Measurements from ENCODE around the gene ABCA13. TPM values are rescaled to one million over a fixed set of nuclear protein-coding genes. Genes with fewer than 3 reads are reported as not detected.

Gene ABCA13
- total RNA-seq, 1 donor from 2014 or later = 0.34 TPM

DNA sequence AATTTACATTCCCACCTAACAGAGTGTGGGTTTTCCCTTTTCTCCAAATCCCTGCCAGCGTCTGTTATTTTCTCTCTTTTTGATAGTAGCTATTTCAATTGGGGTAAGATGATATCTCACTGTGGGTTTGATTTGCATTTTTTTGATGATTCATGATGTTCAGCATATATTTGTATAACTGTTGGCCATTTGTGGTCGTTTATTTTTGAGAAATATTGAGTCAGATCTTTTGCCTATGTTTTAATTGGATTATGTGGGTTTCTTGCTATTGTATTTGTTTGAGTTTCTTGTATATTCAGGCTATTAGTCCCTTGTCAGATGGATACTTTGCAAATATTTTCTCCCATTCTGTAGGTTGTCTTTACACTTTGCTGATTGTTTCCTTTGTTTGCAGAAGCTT, 193.8 kb downstream of the ABCA13 start:
- Histone ChIP-seq H2AFZ (ENCODE audit: low read depth, low read length) (no peak overlapping the region), H3K9me3 (ENCODE audit: insufficient read depth, low read depth, low read length) (no peaks in the 10 kb centered on the region), H3K4me3 (ENCODE audit: insufficient read depth, low read depth, low read length) (no peak overlapping the region), H3K27ac (ENCODE audit: low read depth, low read length) (no peak overlapping the region), H3K36me3 (ENCODE audit: insufficient read depth, low read length) (no peaks in the 10 kb centered on the region), H3K79me2 (ENCODE audit: insufficient read depth, low read length) (no peaks in the 10 kb centered on the region), H3K4me1 (ENCODE audit: insufficient read depth, low read length) (no peaks in the 10 kb centered on the region), H3K27me3 (ENCODE audit: insufficient read depth, low read length) (no peaks in the 10 kb centered on the region), H3K9ac (ENCODE audit: low read length) (no peak overlapping the region), H3K4me2 (ENCODE audit: low read length) (peak overlapping the region; percentile 21), H4K20me1 (ENCODE audit: insufficient read depth, low read length) (no peaks in the 10 kb centered on the region)
- no peak for TF ChIP-seq EZH2 (IDR thresholded peaks at IDR 0.05; ENCODE audit: insufficient read depth, low read length)
- TF ChIP-seq, protein P1, sequence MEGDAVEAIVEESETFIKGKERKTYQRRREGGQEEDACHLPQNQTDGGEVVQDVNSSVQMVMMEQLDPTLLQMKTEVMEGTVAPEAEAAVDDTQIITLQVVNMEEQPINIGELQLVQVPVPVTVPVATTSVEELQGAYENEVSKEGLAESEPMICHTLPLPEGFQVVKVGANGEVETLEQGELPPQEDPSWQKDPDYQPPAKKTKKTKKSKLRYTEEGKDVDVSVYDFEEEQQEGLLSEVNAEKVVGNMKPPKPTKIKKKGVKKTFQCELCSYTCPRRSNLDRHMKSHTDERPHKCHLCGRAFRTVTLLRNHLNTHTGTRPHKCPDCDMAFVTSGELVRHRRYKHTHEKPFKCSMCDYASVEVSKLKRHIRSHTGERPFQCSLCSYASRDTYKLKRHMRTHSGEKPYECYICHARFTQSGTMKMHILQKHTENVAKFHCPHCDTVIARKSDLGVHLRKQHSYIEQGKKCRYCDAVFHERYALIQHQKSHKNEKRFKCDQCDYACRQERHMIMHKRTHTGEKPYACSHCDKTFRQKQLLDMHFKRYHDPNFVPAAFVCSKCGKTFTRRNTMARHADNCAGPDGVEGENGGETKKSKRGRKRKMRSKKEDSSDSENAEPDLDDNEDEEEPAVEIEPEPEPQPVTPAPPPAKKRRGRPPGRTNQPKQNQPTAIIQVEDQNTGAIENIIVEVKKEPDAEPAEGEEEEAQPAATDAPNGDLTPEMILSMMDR (IDR thresholded peaks at IDR 0.05; ENCODE audit: insufficient read depth, low read depth, low read length) = no peak
- DNase-seq (ENCODE audit: low read depth) = peak; percentile 31
- H3K27ac Mint-ChIP-seq (ENCODE audit: unreplicated experiment) = no peak overlapping the region
- H3K4me1 Mint-ChIP-seq (ENCODE audit: low read depth, unreplicated experiment) = peaks cover 2% of the 10 kb centered on the region
- H3K36me3 Mint-ChIP-seq (ENCODE audit: low read depth, unreplicated experiment) = no peaks in the 10 kb centered on the region
- FAIRE-seq = no peak
- H3K4me3 Mint-ChIP-seq (ENCODE audit: unreplicated experiment) = no peak overlapping the region
- H3K27me3 Mint-ChIP-seq (ENCODE audit: low read depth, unreplicated experiment) = no peaks in the 10 kb centered on the region
- no peaks in the 10 kb centered on the region for H3K9me3 Mint-ChIP-seq (ENCODE audit: unreplicated experiment)

DNA sequence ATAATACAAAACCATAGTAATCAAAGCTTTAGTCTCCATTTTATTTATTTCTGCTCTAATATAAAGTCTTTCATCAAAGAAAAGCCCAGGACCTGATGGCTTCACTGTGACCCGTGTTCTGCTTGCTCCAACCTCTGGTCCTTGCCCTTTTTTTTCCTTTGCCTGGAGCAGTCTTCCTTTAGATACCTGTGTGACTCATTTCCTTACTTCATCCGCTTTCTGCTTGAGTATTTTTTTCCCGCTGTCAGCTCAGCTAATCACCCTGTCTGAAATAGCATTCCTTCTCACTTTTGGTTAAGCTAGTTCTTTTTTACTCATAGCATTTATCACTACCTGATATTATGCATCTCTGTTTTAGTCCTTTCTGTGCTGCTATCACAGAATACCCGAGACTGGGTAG, 194.8 kb downstream of the ABCA13 start:
- TF ChIP-seq, protein P1 (IDR thresholded peaks at IDR 0.05; ENCODE audit: insufficient read depth, low read depth, low read length) = no peak
- TF ChIP-seq EZH2 (IDR thresholded peaks at IDR 0.05; ENCODE audit: insufficient read depth, low read length) = no peak
- Histone ChIP-seq H3K4me2 (ENCODE audit: low read length) (no peak overlapping the region), H3K36me3 (ENCODE audit: insufficient read depth, low read length) (no peaks in the 10 kb centered on the region), H4K20me1 (ENCODE audit: insufficient read depth, low read length) (no peaks in the 10 kb centered on the region), H3K4me1 (ENCODE audit: insufficient read depth, low read length) (no peaks in the 10 kb centered on the region), H2AFZ (ENCODE audit: low read depth, low read length) (no peak overlapping the region), H3K9ac (ENCODE audit: low read length) (no peak overlapping the region), H3K79me2 (ENCODE audit: insufficient read depth, low read length) (no peaks in the 10 kb centered on the region), H3K9me3 (ENCODE audit: insufficient read depth, low read depth, low read length) (no peaks in the 10 kb centered on the region), H3K27ac (ENCODE audit: low read depth, low read length) (no peak overlapping the region), H3K27me3 (ENCODE audit: insufficient read depth, low read length) (no peaks in the 10 kb centered on the region), H3K4me3 (ENCODE audit: insufficient read depth, low read depth, low read length) (no peak overlapping the region)
- no peak for FAIRE-seq
- Mint-ChIP-seq H3K27me3 (ENCODE audit: low read depth, unreplicated experiment) (no peaks in the 10 kb centered on the region), H3K9me3 (ENCODE audit: unreplicated experiment) (peaks cover 5% of the 10 kb centered on the region), H3K27ac (ENCODE audit: unreplicated experiment) (no peak overlapping the region), H3K36me3 (ENCODE audit: low read depth, unreplicated experiment) (no peaks in the 10 kb centered on the region), H3K4me1 (ENCODE audit: low read depth, unreplicated experiment) (peaks cover 2% of the 10 kb centered on the region), H3K4me3 (ENCODE audit: unreplicated experiment) (no peak overlapping the region)
- DNase-seq (ENCODE audit: low read depth) = peak; percentile 3

DNA sequence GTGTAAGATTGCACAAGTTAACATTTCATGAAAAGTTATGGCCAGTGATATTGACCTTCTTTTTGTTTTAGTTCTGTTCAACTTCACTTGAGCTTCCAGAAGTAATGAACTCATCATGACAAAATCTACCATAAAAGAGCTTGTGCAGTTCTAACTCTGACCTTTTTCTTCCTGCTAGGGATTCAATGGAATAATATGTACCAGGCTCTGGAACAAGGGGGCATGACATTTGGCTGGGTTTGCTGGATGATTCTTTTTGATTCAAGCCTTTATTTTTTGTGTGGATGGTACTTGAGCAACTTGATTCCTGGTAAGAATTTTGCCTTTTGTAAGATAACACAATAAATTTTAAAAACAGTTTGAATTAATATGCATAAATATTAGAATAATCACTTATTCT, 205.0 kb downstream of the ABCA13 start:
- Mint-ChIP-seq H3K27me3 (ENCODE audit: low read depth, unreplicated experiment) (no peaks in the 10 kb centered on the region), H3K27ac (ENCODE audit: unreplicated experiment) (no peak overlapping the region)
- FAIRE-seq = no peak

More for the DNA sequence above, 205.0 kb downstream of the ABCA13 start:
- H3K4me2 ChIP-seq (ENCODE audit: low read length) = no peak overlapping the region
- Mint-ChIP-seq H3K4me1 (ENCODE audit: low read depth, unreplicated experiment) (peaks cover 2% of the 10 kb centered on the region), H3K4me3 (ENCODE audit: unreplicated experiment) (no peak overlapping the region), H3K36me3 (ENCODE audit: low read depth, unreplicated experiment) (no peaks in the 10 kb centered on the region), H3K9me3 (ENCODE audit: unreplicated experiment) (peaks cover 6% of the 10 kb centered on the region)
- no peak for DNase-seq (ENCODE audit: low read depth)
- no peak overlapping the region for H3K27ac ChIP-seq (ENCODE audit: low read depth, low read length)
- H3K36me3 ChIP-seq (ENCODE audit: insufficient read depth, low read length) = no peaks in the 10 kb centered on the region
- no peak overlapping the region for H3K9ac ChIP-seq (ENCODE audit: low read length)
- TF ChIP-seq, protein P1 (IDR thresholded peaks at IDR 0.05; ENCODE audit: insufficient read depth, low read depth, low read length) = no peak
- no peak for TF ChIP-seq EZH2 (IDR thresholded peaks at IDR 0.05; ENCODE audit: insufficient read depth, low read length)
- H2AFZ ChIP-seq (ENCODE audit: low read depth, low read length) = no peak overlapping the region
- no peaks in the 10 kb centered on the region for H3K9me3 ChIP-seq (ENCODE audit: insufficient read depth, low read depth, low read length)
- H3K79me2 ChIP-seq (ENCODE audit: insufficient read depth, low read length) = no peaks in the 10 kb centered on the region
- H3K4me3 ChIP-seq (ENCODE audit: insufficient read depth, low read depth, low read length) = no peak overlapping the region
- H3K27me3 ChIP-seq (ENCODE audit: insufficient read depth, low read length) = no peaks in the 10 kb centered on the region
- H3K4me1 ChIP-seq (ENCODE audit: insufficient read depth, low read length) = no peaks in the 10 kb centered on the region
- H4K20me1 ChIP-seq (ENCODE audit: insufficient read depth, low read length) = no peaks in the 10 kb centered on the region
